Measurements from ENCODE around the gene EGFL7.

- TF ChIP-seq POLR2AphosphoS5 (IDR thresholded peaks at IDR 0.05; ENCODE audit: low read length) (no peak), CEBPZ (IDR thresholded peaks at IDR 0.05; ENCODE audit: low read depth, low read length) (no peak)
Observed at GRCh38 chr9:136684339-136684738, 21.6 kb downstream of the EGFL7 start.

Data from GM12878 (cell line).